GM21526 (cell line): Measurements from ENCODE around the gene ACTN3.
"Not testable (repeated sequence)": the region's sequence is repeated elsewhere in the genome, so short reads cannot be mapped to it uniquely, and the experiment has no call there.

ENCODE experiments used
- ATAC-seq: cut with Tn5 transposase; IDR thresholded peaks from one replicate; pipeline ENCODE4 v1.9.1; 2021; ENCODE audit warnings: moderate library complexity; ENCODE audit not compliant: unreplicated experiment, low FRiP score

Gene ACTN3

GRCh38 chr11:66562907-66563583 lies 16.3 kb downstream of the ACTN3 start:
- no peak for ATAC-seq

- no peak for ATAC-seq
These were observed 17.1 kb downstream of the ACTN3 start for GRCh38 chr11:66563832-66564231.

- ATAC-seq = no peak
These were observed 17.8 kb downstream of the ACTN3 start for GRCh38 chr11:66564538-66564937.

GRCh38 chr11:66564984-66565383 lies 18.3 kb downstream of the ACTN3 start:
- ATAC-seq = no peak

GRCh38 chr11:66566221-66566620 lies 19.5 kb downstream of the ACTN3 start:
- no peak for ATAC-seq

- no peak for ATAC-seq
These were observed 21.1 kb downstream of the ACTN3 start for GRCh38 chr11:66567787-66568123.

GRCh38 chr11:66568124-66568916 lies 21.6 kb downstream of the ACTN3 start, which contains the start of gene CTSF:
Gene CTSF (minus strand): TSS chr11:66568606. CDS start chr11:66568486, 120 bp downstream.
- ATAC-seq = no peak

GRCh38 chr11:66569076-66569475 lies 22.4 kb downstream of the ACTN3 start:
- no peak for ATAC-seq

- no peak for ATAC-seq
These were observed 23.6 kb downstream of the ACTN3 start for GRCh38 chr11:66570079-66570849.

GRCh38 chr11:66570850-66571180 lies 24.1 kb downstream of the ACTN3 start:
- no peak for ATAC-seq

- ATAC-seq = no peak
These were observed 32.4 kb downstream of the ACTN3 start for GRCh38 chr11:66579017-66579606.

- no peak for ATAC-seq
These were observed 34.1 kb downstream of the ACTN3 start for GRCh38 chr11:66580803-66581202.

- no peak for ATAC-seq
These were observed 34.6 kb downstream of the ACTN3 start for GRCh38 chr11:66581261-66581660.

- ATAC-seq = not testable (repeated sequence)
These were observed 36.0 kb downstream of the ACTN3 start for GRCh38 chr11:66582565-66583147.

GRCh38 chr11:66585447-66585846 lies 38.7 kb downstream of the ACTN3 start:
- not testable (repeated sequence) for ATAC-seq

GRCh38 chr11:66586136-66586535 lies 39.4 kb downstream of the ACTN3 start:
- ATAC-seq = no peak

- ATAC-seq = not testable (repeated sequence)
These were observed 42.6 kb downstream of the ACTN3 start for GRCh38 chr11:66589315-66589714.

- no peak for ATAC-seq
These were observed 43.4 kb downstream of the ACTN3 start for GRCh38 chr11:66589996-66590675.

- ATAC-seq = no peak
These were observed 44.5 kb downstream of the ACTN3 start for GRCh38 chr11:66591175-66591574.
